Lower leg skin (tissue), 3 donors: Measurements from ENCODE around the gene GUCA1A.

ENCODE experiments used
- CTCF ChIP-seq, 3 donors: fragments of 450-650 bp; IDR thresholded peaks; one replicate each; pipeline ENCODE4 v1.5.1; 2016; ENCODE audit warnings: antibody characterized with exemption in 3 of 3, mild to moderate bottlenecking in 3 of 3, moderate library complexity in 2 of 3
- POLR2A ChIP-seq, 2 donors: fragments of 450-650 bp; IDR thresholded peaks; one replicate each; pipeline ENCODE4 v1.6.1; 2016 to 2017; ENCODE audit warnings: antibody characterized with exemption in 2 of 2, mild to moderate bottlenecking in 1 of 2, moderate library complexity in 1 of 2

GRCh38 chr6:42142118-42142835 is 30.9 kb upstream of the GUCA1A start, which contains the start of gene C6orf132:
- TF ChIP-seq CTCF (IDR thresholded peaks at IDR 0.05) (no peak), POLR2A (IDR thresholded peaks at IDR 0.05) (no peak)
